ENCODE results near the gene IGLL5.

DNA sequence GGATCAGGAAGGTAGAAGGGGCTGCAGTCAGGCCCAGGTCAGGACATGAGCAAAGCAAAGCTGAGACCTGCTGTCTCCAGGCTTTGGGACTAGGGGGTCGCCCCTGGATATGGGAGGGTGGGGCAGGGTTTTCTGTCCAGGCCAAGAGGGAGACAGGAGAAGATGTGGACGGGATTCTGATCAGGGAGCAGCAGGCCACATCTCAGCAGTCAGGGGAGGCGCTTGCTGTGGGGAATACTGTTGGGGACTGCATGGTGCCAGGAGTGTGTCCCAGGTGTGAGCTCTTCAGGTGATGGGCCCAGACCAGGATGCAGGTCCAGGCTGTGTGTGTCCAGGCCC, 29.3 kb downstream of the IGLL5 start:
- TF ChIP-seq, protein P1, sequence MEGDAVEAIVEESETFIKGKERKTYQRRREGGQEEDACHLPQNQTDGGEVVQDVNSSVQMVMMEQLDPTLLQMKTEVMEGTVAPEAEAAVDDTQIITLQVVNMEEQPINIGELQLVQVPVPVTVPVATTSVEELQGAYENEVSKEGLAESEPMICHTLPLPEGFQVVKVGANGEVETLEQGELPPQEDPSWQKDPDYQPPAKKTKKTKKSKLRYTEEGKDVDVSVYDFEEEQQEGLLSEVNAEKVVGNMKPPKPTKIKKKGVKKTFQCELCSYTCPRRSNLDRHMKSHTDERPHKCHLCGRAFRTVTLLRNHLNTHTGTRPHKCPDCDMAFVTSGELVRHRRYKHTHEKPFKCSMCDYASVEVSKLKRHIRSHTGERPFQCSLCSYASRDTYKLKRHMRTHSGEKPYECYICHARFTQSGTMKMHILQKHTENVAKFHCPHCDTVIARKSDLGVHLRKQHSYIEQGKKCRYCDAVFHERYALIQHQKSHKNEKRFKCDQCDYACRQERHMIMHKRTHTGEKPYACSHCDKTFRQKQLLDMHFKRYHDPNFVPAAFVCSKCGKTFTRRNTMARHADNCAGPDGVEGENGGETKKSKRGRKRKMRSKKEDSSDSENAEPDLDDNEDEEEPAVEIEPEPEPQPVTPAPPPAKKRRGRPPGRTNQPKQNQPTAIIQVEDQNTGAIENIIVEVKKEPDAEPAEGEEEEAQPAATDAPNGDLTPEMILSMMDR (conservative IDR thresholded peaks at IDR 0.05; ENCODE audit: low read depth, low read length), result no peak
- TF ChIP-seq EZH2phosphoT487 (IDR thresholded peaks at IDR 0.05; ENCODE audit: borderline replicate concordance, low read length), result no peak
- no peak for TF ChIP-seq EZH2 (IDR thresholded peaks at IDR 0.05; ENCODE audit: low read length, unreplicated experiment)

All from PC-3 (cell line).